NCI-H2029 treated with DMSO at 0.1 percent for 48 hours (cell line): Measurements from ENCODE around the gene GBP6.
"Not testable (repeated sequence)": the region's sequence is repeated elsewhere in the genome, so short reads cannot be mapped to it uniquely, and the experiment has no call there.

ENCODE experiments used
- DNase-seq: peaks from one replicate; lab custom pipeline; 2025; lab: John Stamatoyannopoulos, UW

GBP6 gene

GRCh38 chr1:89363638-89364536 lies at the start of gene GBP6:
GBP6 (plus strand) TSS chr1:89364059; CDS start chr1:89368552, 4,493 bp downstream.
- no peak for DNase-seq

GRCh38 chr1:89322402-89322801 lies 41.5 kb upstream of the GBP6 start:
- no peak for DNase-seq

GRCh38 chr1:89331890-89332289 lies 32.0 kb upstream of the GBP6 start:
- DNase-seq = no peak

- no peak for DNase-seq
Observed at GRCh38 chr1:89332461-89332860, 31.4 kb upstream of the GBP6 start.

GRCh38 chr1:89335486-89335885 lies 28.4 kb upstream of the GBP6 start:
- no peak for DNase-seq

GRCh38 chr1:89337903-89338302 lies 26.0 kb upstream of the GBP6 start:
- DNase-seq = no peak

GRCh38 chr1:89339039-89339438 lies 24.8 kb upstream of the GBP6 start:
- DNase-seq = peak; percentile 29

GRCh38 chr1:89345479-89345878 lies 18.4 kb upstream of the GBP6 start:
- DNase-seq = not testable (repeated sequence)

GRCh38 chr1:89347296-89347695 lies 16.6 kb upstream of the GBP6 start:
- DNase-seq = no peak

- DNase-seq = no peak
Observed at GRCh38 chr1:89350298-89350697, 13.6 kb upstream of the GBP6 start.

GRCh38 chr1:89351597-89352311 lies 12.1 kb upstream of the GBP6 start:
- DNase-seq = peak; percentile 45

GRCh38 chr1:89352421-89352820 lies 11.4 kb upstream of the GBP6 start:
- no peak for DNase-seq

GRCh38 chr1:89354205-89354604 lies 9.7 kb upstream of the GBP6 start:
- no peak for DNase-seq

- DNase-seq = no peak
Observed at GRCh38 chr1:89355056-89355455, 8.8 kb upstream of the GBP6 start.

- DNase-seq = no peak
Observed at GRCh38 chr1:89356658-89357400, 7.0 kb upstream of the GBP6 start.

- peak; percentile 84 for DNase-seq
Observed at GRCh38 chr1:89358287-89358893, 5.5 kb upstream of the GBP6 start.

- DNase-seq = peak; percentile 40
Observed at GRCh38 chr1:89360716-89361115, 3.1 kb upstream of the GBP6 start.

- no peak for DNase-seq
Observed at GRCh38 chr1:89361681-89362080, 2.2 kb upstream of the GBP6 start.

GRCh38 chr1:89363196-89363595 lies 663 bp upstream of the GBP6 start:
- DNase-seq = no peak

GRCh38 chr1:89364954-89365550 lies 1.2 kb downstream of the GBP6 start:
- DNase-seq = no peak

- no peak for DNase-seq
Observed at GRCh38 chr1:89367221-89367620, 3.4 kb downstream of the GBP6 start.

GRCh38 chr1:89369331-89369730 lies 5.5 kb downstream of the GBP6 start:
- DNase-seq = no peak
